ENCODE measurements around the gene TXNRD1. TPM values are rescaled to one million over a fixed set of nuclear protein-coding genes. Genes with fewer than 3 reads are reported as not detected.

TXNRD1 gene
- total RNA-seq, 1 donor from 2014 or later = 74.7 TPM

DNA sequence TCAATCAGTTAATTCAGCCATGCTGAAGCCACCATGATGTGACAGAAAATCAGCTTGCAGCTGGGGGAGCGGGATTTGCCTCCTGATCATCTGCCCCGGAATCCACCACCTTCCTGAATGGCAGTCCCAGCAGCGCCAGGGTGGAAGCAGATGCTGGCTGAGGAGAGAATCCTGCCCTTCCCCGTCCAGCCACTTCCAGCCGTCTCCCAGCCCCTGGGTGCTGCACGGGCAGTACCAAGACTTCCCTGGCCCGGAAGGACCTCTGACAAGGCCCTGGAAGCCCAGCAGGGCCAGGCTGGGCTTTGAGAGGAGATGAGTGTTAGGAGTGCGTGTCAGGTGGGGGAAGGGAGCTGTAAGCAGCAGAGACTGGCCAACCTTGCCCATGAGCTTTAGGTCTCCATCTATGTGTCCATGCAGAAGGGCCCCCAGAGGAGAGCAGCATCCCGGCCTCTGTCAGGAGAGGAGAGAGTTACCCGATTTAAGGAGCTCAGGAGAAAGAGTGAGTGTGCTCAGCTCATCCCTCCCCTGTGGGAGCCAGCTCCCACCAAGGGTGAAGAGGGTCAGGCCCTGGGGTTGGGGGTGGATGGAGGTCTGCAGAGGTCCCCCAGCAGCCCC is 157.2 kb downstream of the TXNRD1 start:
- TF ChIP-seq, protein P1, sequence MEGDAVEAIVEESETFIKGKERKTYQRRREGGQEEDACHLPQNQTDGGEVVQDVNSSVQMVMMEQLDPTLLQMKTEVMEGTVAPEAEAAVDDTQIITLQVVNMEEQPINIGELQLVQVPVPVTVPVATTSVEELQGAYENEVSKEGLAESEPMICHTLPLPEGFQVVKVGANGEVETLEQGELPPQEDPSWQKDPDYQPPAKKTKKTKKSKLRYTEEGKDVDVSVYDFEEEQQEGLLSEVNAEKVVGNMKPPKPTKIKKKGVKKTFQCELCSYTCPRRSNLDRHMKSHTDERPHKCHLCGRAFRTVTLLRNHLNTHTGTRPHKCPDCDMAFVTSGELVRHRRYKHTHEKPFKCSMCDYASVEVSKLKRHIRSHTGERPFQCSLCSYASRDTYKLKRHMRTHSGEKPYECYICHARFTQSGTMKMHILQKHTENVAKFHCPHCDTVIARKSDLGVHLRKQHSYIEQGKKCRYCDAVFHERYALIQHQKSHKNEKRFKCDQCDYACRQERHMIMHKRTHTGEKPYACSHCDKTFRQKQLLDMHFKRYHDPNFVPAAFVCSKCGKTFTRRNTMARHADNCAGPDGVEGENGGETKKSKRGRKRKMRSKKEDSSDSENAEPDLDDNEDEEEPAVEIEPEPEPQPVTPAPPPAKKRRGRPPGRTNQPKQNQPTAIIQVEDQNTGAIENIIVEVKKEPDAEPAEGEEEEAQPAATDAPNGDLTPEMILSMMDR (IDR thresholded peaks at IDR 0.05; ENCODE audit: unreplicated experiment) = no peak
- DNase-seq (ENCODE audit: low spot score in 2 of 2, unreplicated experiment in 2 of 2) = no peak
- Mint-ChIP-seq H3K27me3 (ENCODE audit: low read depth) (no peaks in the 10 kb centered on the region), H3K9me3 (peaks cover 16% of the 10 kb centered on the region), H3K4me1 (no peaks in the 10 kb centered on the region), H3K27ac (no peak overlapping the region), H3K36me3 (peaks cover 4% of the 10 kb centered on the region), H3K4me3 (no peak overlapping the region)

DNA sequence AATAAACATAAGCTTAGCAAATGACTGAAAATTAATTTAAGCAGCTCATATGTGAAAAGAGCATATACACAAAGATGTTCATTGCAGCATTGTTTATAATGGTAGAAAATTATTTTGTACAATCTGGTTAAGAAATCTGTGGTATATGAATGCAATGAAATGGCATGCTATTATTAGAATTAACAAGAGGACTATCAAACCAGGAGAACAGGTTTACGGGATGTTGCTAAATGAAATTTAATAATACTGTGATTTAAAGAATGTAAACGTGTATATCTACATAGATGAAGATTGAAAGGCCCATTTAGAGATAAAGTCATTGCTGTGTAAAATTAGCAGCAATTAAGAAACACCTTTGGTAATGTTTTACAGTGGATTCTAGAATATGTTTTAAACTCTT is 158.5 kb downstream of the TXNRD1 start:
- TF ChIP-seq, protein P1 (IDR thresholded peaks at IDR 0.05; ENCODE audit: unreplicated experiment) = no peak
- H3K4me3 Mint-ChIP-seq = no peak overlapping the region
- H3K27ac Mint-ChIP-seq = no peak overlapping the region
- H3K4me1 Mint-ChIP-seq = no peaks in the 10 kb centered on the region
- no peak for DNase-seq (ENCODE audit: low spot score in 2 of 2, unreplicated experiment in 2 of 2)
- no peaks in the 10 kb centered on the region for H3K27me3 Mint-ChIP-seq (ENCODE audit: low read depth)
- H3K36me3 Mint-ChIP-seq = no peaks in the 10 kb centered on the region
- H3K9me3 Mint-ChIP-seq = peaks cover 11% of the 10 kb centered on the region

DNA sequence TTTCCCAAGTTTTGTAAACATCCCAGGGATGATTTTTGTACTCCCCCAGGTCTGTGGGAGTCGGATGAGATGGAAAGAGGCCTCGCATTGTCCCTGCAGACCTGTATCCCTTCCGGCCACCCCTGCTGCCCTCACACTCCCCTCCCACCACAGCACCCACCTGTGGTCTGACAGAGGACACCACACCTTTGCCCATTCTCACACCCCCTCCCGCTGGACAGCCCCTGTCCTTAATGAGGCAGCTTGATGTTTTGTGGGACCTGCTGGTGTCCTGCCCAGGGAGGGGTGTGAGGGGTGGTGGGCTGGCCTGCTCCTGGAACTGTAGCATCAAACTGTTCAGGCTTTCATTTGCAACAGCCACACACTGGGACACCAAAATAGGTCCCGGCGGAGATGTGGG is 159.2 kb downstream of the TXNRD1 start:
- TF ChIP-seq, protein P1 (IDR thresholded peaks at IDR 0.05; ENCODE audit: unreplicated experiment) = no peak
- no peak for DNase-seq (ENCODE audit: low spot score in 2 of 2, unreplicated experiment in 2 of 2)
- peaks cover 2% of the 10 kb centered on the region for H3K27me3 Mint-ChIP-seq (ENCODE audit: low read depth)
- no peak overlapping the region for H3K27ac Mint-ChIP-seq
- no peaks in the 10 kb centered on the region for H3K4me1 Mint-ChIP-seq
- no peaks in the 10 kb centered on the region for H3K36me3 Mint-ChIP-seq
- no peak overlapping the region for H3K4me3 Mint-ChIP-seq
- H3K9me3 Mint-ChIP-seq = peaks cover 4% of the 10 kb centered on the region

DNA sequence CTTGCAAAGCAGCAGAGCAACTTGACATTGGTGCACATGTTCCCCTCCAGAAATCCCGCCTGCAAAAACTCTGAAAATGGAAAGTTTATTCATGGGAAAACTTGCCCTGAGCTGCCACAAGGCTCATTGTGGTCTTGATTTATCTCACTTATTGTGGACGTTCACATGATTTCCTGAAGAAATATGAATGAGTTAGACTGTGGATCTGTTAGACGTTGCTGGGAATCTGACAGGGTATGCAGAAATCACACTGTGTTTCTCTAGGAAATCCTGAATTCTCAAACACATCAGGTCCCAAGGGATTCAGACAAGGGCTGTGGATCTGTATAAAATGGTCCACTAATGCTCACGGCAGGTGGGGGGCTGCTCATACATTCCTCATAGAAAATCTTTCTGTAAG is 160.2 kb downstream of the TXNRD1 start:
- Mint-ChIP-seq H3K27ac (no peak overlapping the region), H3K9me3 (peaks cover 4% of the 10 kb centered on the region), H3K27me3 (ENCODE audit: low read depth) (peaks cover 6% of the 10 kb centered on the region), H3K4me1 (no peaks in the 10 kb centered on the region), H3K4me3 (no peak overlapping the region), H3K36me3 (no peaks in the 10 kb centered on the region)
- TF ChIP-seq, protein P1 (IDR thresholded peaks at IDR 0.05; ENCODE audit: unreplicated experiment) = no peak
- DNase-seq (ENCODE audit: low spot score in 2 of 2, unreplicated experiment in 2 of 2) = no peak

DNA sequence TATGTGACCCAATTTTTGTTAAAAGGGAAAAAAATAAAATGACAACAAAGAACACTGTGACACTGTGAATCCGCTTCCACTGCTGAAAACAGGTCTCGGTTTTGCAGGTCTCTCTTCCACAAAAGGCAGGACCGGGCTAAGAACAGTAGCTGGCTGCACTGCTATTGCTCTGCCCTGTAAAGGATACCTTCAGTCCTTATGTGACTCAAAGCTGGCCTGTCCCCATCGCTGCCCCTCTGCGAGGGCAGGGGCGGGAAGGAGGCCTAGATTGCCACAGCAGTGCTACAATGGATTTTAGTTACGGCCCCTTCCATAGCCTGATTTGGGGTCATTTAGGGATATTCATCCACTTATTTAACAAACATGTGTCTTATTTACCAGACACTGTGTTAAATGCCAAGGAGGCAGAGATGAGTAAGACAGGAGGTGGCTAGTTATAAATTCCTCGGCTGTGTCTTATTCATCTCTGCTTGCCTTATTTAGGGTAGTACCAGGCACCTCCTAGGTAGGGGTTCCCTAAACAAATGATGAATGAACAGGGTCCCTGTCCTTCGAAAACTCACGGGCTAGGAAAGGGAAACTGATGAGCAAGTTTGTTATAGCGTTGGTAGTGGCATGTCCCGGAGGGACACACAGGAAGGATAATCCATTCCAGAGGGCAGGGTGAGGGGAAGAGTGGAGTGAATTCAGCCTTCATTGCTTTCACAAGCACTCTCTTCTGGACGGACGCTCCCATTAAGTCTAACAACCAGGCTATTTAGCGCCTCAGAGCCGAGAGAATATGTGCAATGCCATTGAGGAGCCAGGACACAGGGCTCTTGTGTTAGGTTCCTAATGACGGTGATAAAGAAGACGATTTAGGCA is 161.3 kb downstream of the TXNRD1 start:
- Mint-ChIP-seq H3K36me3 (no peaks in the 10 kb centered on the region), H3K4me1 (no peaks in the 10 kb centered on the region), H3K27ac (no peak overlapping the region), H3K9me3 (peaks cover 4% of the 10 kb centered on the region), H3K4me3 (no peak overlapping the region), H3K27me3 (ENCODE audit: low read depth) (peaks cover 14% of the 10 kb centered on the region)
- no peak for DNase-seq (ENCODE audit: low spot score in 2 of 2, unreplicated experiment in 2 of 2)
- TF ChIP-seq, protein P1 (IDR thresholded peaks at IDR 0.05; ENCODE audit: unreplicated experiment) = no peak
